ENCODE measurements around the gene RMDN2. TPM values are rescaled to one million over a fixed set of nuclear protein-coding genes. Genes with fewer than 3 reads are reported as not detected.

Gene RMDN2
- total RNA-seq, 3 donors from 2014 or later (not counting 1 experiment from before 2014, with no cell fraction given) = 8.4 to 10.9 (median 8.4) TPM

DNA sequence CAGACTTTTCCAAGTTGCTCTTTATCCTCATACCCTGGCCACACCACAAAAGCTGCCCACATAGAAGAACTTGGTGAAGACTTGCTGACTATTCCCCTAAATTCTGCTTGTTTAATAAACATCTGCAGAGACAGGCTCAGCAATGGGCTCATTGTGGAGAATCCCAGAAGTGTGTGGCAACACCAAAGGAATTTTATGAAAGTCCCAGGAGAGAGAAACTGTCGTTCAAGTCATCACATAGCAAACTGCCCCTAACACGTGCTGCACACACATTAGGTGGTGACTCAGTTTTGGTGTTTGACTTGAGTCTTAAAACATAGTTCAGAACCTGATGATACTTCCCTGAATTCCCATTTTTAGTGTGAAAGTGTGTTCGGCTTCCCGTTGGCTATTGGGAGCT is 112.2 kb downstream of the RMDN2 start:
- peaks cover 0 to 5% of the 10 kb centered on the region in 2 donors for H3K4me1 Mint-ChIP-seq
- TF ChIP-seq, protein P1, sequence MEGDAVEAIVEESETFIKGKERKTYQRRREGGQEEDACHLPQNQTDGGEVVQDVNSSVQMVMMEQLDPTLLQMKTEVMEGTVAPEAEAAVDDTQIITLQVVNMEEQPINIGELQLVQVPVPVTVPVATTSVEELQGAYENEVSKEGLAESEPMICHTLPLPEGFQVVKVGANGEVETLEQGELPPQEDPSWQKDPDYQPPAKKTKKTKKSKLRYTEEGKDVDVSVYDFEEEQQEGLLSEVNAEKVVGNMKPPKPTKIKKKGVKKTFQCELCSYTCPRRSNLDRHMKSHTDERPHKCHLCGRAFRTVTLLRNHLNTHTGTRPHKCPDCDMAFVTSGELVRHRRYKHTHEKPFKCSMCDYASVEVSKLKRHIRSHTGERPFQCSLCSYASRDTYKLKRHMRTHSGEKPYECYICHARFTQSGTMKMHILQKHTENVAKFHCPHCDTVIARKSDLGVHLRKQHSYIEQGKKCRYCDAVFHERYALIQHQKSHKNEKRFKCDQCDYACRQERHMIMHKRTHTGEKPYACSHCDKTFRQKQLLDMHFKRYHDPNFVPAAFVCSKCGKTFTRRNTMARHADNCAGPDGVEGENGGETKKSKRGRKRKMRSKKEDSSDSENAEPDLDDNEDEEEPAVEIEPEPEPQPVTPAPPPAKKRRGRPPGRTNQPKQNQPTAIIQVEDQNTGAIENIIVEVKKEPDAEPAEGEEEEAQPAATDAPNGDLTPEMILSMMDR (IDR thresholded peaks at IDR 0.05) = no peak

DNA sequence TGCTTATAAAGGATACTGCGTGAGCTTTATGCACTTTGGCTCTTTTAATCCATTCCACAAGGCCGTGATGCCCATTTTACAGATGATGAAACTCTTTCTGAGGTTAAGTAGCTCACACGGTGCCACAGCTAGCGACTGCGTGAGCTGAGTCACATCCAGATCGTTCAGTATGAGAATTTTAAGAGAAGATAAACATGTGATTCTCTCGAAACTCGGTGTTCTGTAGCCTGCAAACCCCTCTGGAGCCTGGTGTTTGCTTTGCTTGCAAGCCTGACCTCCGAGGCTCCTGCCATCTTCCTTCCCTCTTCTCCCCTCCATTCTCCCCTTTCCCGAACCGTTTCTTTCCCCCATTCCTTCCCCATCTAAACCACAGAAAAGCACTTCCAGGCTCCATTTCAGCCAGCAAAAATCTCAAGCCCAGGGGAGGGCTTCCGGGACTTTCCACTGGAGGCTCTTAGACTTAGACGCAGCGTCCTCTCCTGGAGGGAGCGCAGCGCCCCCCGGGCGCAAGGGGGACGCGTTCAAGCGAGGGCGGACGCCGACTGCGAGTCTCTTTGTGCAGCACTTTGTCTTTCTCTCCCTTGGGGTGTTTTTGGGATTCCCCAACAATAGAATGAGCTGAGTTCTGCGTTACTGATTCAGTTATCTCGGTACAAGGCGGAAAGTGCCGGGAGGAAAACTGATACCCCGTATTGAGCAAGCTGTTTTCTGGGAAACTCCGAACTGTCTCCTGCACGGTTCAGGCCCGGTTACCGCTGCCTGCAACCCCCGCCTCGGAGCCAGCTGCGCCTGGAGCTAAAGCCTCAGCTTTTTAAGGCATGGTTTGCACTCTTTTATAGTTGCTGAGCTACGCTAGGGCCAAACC is 112.9 kb downstream of the RMDN2 start:
- H3K9me3 Mint-ChIP-seq = peaks cover 0 to 4% of the 10 kb centered on the region in 2 donors
- ATAC-seq (peak in 1 of 3 donors; percentile 13), DNase-seq (no peak)
- intact Hi-C loops (cut with micrococcal nuclease) = no loop called here
- no peak overlapping the region for H3K4me3 Mint-ChIP-seq
- H3K4me3 ChIP-seq (ENCODE audit: low read length) = no peak overlapping the region
- WGBS (ENCODE audit: insufficient coverage) = 15% methylated on average over 38 of the region's 38 CpGs
- no peaks in the 10 kb centered on the region for H3K9me3 ChIP-seq (ENCODE audit: control insufficient read depth, insufficient read depth, low read length)
- no peak overlapping the region for H3K27ac ChIP-seq (ENCODE audit: low read length)
- H3K4me1 ChIP-seq (ENCODE audit: control insufficient read depth, insufficient read depth, low read length) = peaks cover 6% of the 10 kb centered on the region
- TF ChIP-seq, protein P1 (IDR thresholded peaks at IDR 0.05) = no peak
- H3K4me1 Mint-ChIP-seq = peaks cover 0 to 5% of the 10 kb centered on the region in 2 donors
- H3K27me3 Mint-ChIP-seq (ENCODE audit: low read depth in 2 of 2) = peaks cover 44 to 73% of the 10 kb centered on the region in 2 donors
- peaks cover 17% of the 10 kb centered on the region for H3K27me3 ChIP-seq (ENCODE audit: control insufficient read depth, insufficient read depth, low read length)
- H3K36me3 ChIP-seq (ENCODE audit: control insufficient read depth, insufficient read depth, low read length) = no peaks in the 10 kb centered on the region
- peaks cover 10% of the 10 kb centered on the region for H3K36me3 Mint-ChIP-seq
- no peak overlapping the region for H3K27ac Mint-ChIP-seq

More for the DNA sequence above, 112.2 kb downstream of the RMDN2 start:
- no peak for ATAC-seq
- 89% methylated on average over 4 of the region's 4 CpGs for WGBS (ENCODE audit: insufficient coverage)
- no peaks in the 10 kb centered on the region for H3K9me3 ChIP-seq (ENCODE audit: control insufficient read depth, insufficient read depth, low read length)
- DNase-seq = no peak
- Mint-ChIP-seq H3K36me3 (peaks cover 4% of the 10 kb centered on the region), H3K4me3 (no peak overlapping the region), H3K9me3 (peaks cover 0 to 2% of the 10 kb centered on the region in 2 donors), H3K27ac (no peak overlapping the region), H3K27me3 (ENCODE audit: low read depth in 2 of 2) (peaks cover 42 to 67% of the 10 kb centered on the region in 2 donors)
- H3K27me3 ChIP-seq (ENCODE audit: control insufficient read depth, insufficient read depth, low read length) = peaks cover 17% of the 10 kb centered on the region
- no peak overlapping the region for H3K27ac ChIP-seq (ENCODE audit: low read length)
- peaks cover 6% of the 10 kb centered on the region for H3K4me1 ChIP-seq (ENCODE audit: control insufficient read depth, insufficient read depth, low read length)
- no peak overlapping the region for H3K4me3 ChIP-seq (ENCODE audit: low read length)
- intact Hi-C loops (cut with micrococcal nuclease) = no loop called here
- no peaks in the 10 kb centered on the region for H3K36me3 ChIP-seq (ENCODE audit: control insufficient read depth, insufficient read depth, low read length)

DNA sequence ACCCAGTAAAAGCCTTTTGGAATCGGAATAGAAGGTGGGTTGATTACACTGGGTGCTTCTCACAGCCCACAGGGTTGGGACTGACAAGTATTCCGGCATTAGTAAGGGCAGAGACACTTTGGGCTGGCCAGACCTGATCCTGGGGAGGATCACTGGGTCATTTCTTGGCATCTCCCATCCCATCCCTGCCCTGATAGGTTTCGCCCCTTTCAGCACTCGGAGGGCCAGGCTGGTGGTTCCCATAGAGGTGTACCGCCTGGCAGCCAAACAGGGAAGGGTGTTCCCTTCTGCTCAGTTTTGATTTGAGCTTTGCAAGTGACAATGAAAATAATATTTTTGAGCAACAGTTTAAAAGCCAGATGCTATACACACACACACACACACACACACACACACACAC is 113.6 kb downstream of the RMDN2 start:
- Mint-ChIP-seq H3K4me1 (peaks cover 0 to 5% of the 10 kb centered on the region in 2 donors), H3K9me3 (peaks cover 0 to 4% of the 10 kb centered on the region in 2 donors), H3K4me3 (no peak overlapping the region), H3K27ac (no peak overlapping the region), H3K27me3 (ENCODE audit: low read depth in 2 of 2) (peaks cover 44 to 80% of the 10 kb centered on the region in 2 donors), H3K36me3 (peaks cover 17% of the 10 kb centered on the region)
- WGBS (ENCODE audit: insufficient coverage) = 78% methylated on average over 3 of the region's 5 CpGs
- Histone ChIP-seq H3K4me1 (ENCODE audit: control insufficient read depth, insufficient read depth, low read length) (peaks cover 6% of the 10 kb centered on the region), H3K27ac (ENCODE audit: low read length) (no peak overlapping the region), H3K4me3 (ENCODE audit: low read length) (no peak overlapping the region), H3K27me3 (ENCODE audit: control insufficient read depth, insufficient read depth, low read length) (peaks cover 20% of the 10 kb centered on the region), H3K36me3 (ENCODE audit: control insufficient read depth, insufficient read depth, low read length) (no peaks in the 10 kb centered on the region), H3K9me3 (ENCODE audit: control insufficient read depth, insufficient read depth, low read length) (no peaks in the 10 kb centered on the region)
- TF ChIP-seq, protein P1 (IDR thresholded peaks at IDR 0.05) = no peak
- DNase-seq (no peak), ATAC-seq (no peak)
- intact Hi-C loops (cut with micrococcal nuclease) = no loop called here

Data from natural killer cell (primary cell).